Measurements from ENCODE around the gene RASD1. TPM values are rescaled to one million over a fixed set of nuclear protein-coding genes. Genes with fewer than 3 reads are reported as not detected.

RASD1 gene
- total and polyA plus RNA-seq, 2 donors (not counting 1 experiment from before 2014, with no cell fraction given) = 0.34 to 2.6 TPM

DNA sequence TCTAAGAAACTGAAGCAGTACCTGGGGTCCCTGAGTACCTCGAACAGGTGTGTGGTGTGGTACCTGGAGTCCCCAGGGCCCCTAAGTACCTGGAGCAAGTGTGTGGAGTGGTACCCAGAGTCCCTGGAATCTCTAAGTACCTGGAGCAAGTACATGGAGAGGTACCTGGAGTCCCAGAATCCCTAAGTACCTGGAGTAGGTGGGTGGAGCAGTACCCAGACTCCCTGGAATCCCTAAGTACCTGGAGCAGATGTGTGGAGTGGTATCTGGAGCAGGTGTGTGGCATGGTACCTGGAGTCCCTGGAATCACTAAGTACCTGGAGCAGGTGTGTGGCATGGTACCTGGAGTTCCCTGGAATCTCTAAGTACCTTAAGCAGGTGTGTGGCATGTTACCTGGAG is 41.9 kb downstream of the RASD1 start:
- peaks cover 11% of the 10 kb centered on the region for H3K27me3 ChIP-seq (ENCODE audit: control insufficient read depth, insufficient read depth, low read length)
- H3K4me2 ChIP-seq (ENCODE audit: extremely low read depth, insufficient read depth, low read length) = no peak overlapping the region
- no peak for DNase-seq (ENCODE audit: low read depth in 2 of 2)
- H3K9me3 ChIP-seq (ENCODE audit: control insufficient read depth, insufficient read depth, low read depth, low read length) = no peaks in the 10 kb centered on the region
- no peaks in the 10 kb centered on the region for H3K4me1 ChIP-seq (ENCODE audit: control insufficient read depth, extremely low read depth, insufficient read depth, low read length)
- no peaks in the 10 kb centered on the region for H4K20me1 ChIP-seq (ENCODE audit: control insufficient read depth, extremely low read depth, insufficient read depth, low read length)
- no peak overlapping the region for H3K4me3 ChIP-seq (replicated peaks in 1 of 4; ENCODE audit: control extremely low read depth in 1 of 4, insufficient read depth in 1 of 4, low read depth in 3 of 4, low read length in 4 of 4)
- no peaks in the 10 kb centered on the region for H3K79me2 ChIP-seq (ENCODE audit: control insufficient read depth, insufficient read depth, low read length)
- TF ChIP-seq, protein P1, sequence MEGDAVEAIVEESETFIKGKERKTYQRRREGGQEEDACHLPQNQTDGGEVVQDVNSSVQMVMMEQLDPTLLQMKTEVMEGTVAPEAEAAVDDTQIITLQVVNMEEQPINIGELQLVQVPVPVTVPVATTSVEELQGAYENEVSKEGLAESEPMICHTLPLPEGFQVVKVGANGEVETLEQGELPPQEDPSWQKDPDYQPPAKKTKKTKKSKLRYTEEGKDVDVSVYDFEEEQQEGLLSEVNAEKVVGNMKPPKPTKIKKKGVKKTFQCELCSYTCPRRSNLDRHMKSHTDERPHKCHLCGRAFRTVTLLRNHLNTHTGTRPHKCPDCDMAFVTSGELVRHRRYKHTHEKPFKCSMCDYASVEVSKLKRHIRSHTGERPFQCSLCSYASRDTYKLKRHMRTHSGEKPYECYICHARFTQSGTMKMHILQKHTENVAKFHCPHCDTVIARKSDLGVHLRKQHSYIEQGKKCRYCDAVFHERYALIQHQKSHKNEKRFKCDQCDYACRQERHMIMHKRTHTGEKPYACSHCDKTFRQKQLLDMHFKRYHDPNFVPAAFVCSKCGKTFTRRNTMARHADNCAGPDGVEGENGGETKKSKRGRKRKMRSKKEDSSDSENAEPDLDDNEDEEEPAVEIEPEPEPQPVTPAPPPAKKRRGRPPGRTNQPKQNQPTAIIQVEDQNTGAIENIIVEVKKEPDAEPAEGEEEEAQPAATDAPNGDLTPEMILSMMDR (conservative IDR thresholded peaks at IDR 0.05 in 1 of 2, IDR thresholded peaks at IDR 0.05 in 1 of 2; ENCODE audit: low read depth in 1 of 2, low read length in 2 of 2) = no peak
- no peak overlapping the region for H3K27ac ChIP-seq (ENCODE audit: insufficient read depth, low read length)
- H3K36me3 ChIP-seq (ENCODE audit: control insufficient read depth, insufficient read depth, low read length) = no peaks in the 10 kb centered on the region
- no peak overlapping the region for H2AFZ ChIP-seq (ENCODE audit: low read length)
- no peak overlapping the region for H3K9ac ChIP-seq (ENCODE audit: insufficient read depth, low read length)

DNA sequence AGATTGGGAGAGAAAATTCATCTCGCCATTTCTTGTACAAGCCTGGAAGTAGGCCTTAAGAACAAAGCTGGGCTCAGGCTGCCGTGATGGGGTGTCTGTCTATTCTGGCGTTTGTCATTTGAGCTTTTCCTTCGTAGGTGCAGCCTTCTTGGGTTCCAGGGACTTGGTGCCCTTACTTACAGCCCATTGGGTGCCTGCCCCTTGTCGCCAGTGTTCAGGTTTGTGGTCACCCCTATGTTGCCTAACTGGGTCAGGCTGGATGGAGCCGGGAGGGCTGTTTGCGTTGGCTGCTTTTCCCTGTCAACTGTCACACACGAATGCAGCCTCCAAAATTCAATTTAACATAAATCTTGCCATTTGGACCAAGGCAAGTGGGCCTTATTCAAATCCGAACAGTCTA is 43.1 kb downstream of the RASD1 start:
- Histone ChIP-seq H3K4me2 (ENCODE audit: extremely low read depth, insufficient read depth, low read length) (no peak overlapping the region), H4K20me1 (ENCODE audit: control insufficient read depth, extremely low read depth, insufficient read depth, low read length) (no peaks in the 10 kb centered on the region), H3K9ac (ENCODE audit: insufficient read depth, low read length) (no peak overlapping the region), H3K4me1 (ENCODE audit: control insufficient read depth, extremely low read depth, insufficient read depth, low read length) (no peaks in the 10 kb centered on the region), H3K79me2 (ENCODE audit: control insufficient read depth, insufficient read depth, low read length) (no peaks in the 10 kb centered on the region), H3K36me3 (ENCODE audit: control insufficient read depth, insufficient read depth, low read length) (no peaks in the 10 kb centered on the region), H3K27ac (ENCODE audit: insufficient read depth, low read length) (no peak overlapping the region), H3K9me3 (ENCODE audit: control insufficient read depth, insufficient read depth, low read depth, low read length) (no peaks in the 10 kb centered on the region), H3K27me3 (ENCODE audit: control insufficient read depth, insufficient read depth, low read length) (peaks cover 11% of the 10 kb centered on the region), H2AFZ (ENCODE audit: low read length) (no peak overlapping the region), H3K4me3 (replicated peaks in 1 of 4; ENCODE audit: control extremely low read depth in 1 of 4, insufficient read depth in 1 of 4, low read depth in 3 of 4, low read length in 4 of 4) (no peak overlapping the region)
- no peak for DNase-seq (ENCODE audit: low read depth in 2 of 2)
- TF ChIP-seq EZH2 (IDR thresholded peaks at IDR 0.05; ENCODE audit: low read length, missing control alignments) = no peak
- TF ChIP-seq, protein P1 (conservative IDR thresholded peaks at IDR 0.05 in 1 of 2, IDR thresholded peaks at IDR 0.05 in 1 of 2; ENCODE audit: low read depth in 1 of 2, low read length in 2 of 2) = no peak

DNA sequence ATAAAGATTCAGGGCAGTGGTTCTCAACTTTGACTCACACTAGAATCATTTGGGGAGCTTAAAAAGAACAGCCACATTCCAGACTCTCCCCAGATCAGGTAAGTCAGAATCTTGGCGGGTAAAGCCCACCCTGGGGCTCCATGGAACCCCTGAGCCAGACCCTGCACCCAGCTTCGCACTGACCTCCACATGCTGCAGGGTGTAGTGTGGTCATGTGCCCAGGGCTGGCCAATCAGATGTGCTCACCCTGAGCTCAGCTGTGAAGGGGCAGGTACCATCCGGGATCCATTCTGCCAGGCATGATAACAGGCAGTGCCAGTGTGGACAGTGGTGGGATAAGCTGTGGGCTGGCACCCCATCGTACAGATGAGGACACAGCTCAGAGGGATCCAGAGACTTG is 47.5 kb downstream of the RASD1 start:
- Histone ChIP-seq H3K27ac (ENCODE audit: insufficient read depth, low read length) (no peak overlapping the region), H3K79me2 (ENCODE audit: control insufficient read depth, insufficient read depth, low read length) (no peaks in the 10 kb centered on the region), H3K36me3 (ENCODE audit: control insufficient read depth, insufficient read depth, low read length) (no peaks in the 10 kb centered on the region), H3K4me3 (replicated peaks in 1 of 4; ENCODE audit: control extremely low read depth in 1 of 4, insufficient read depth in 1 of 4, low read depth in 3 of 4, low read length in 4 of 4) (no peak overlapping the region), H3K4me1 (ENCODE audit: control insufficient read depth, extremely low read depth, insufficient read depth, low read length) (peaks cover 16% of the 10 kb centered on the region), H4K20me1 (ENCODE audit: control insufficient read depth, extremely low read depth, insufficient read depth, low read length) (no peaks in the 10 kb centered on the region), H3K27me3 (ENCODE audit: control insufficient read depth, insufficient read depth, low read length) (peaks cover 13% of the 10 kb centered on the region), H3K9me3 (ENCODE audit: control insufficient read depth, insufficient read depth, low read depth, low read length) (no peaks in the 10 kb centered on the region), H3K9ac (ENCODE audit: insufficient read depth, low read length) (no peak overlapping the region), H3K4me2 (ENCODE audit: extremely low read depth, insufficient read depth, low read length) (no peak overlapping the region), H2AFZ (ENCODE audit: low read length) (no peak overlapping the region)
- no peak for DNase-seq (ENCODE audit: low read depth in 2 of 2)
- TF ChIP-seq, protein P1 (conservative IDR thresholded peaks at IDR 0.05 in 1 of 2, IDR thresholded peaks at IDR 0.05 in 1 of 2; ENCODE audit: low read depth in 1 of 2, low read length in 2 of 2) = no peak
- no peak for TF ChIP-seq EZH2 (IDR thresholded peaks at IDR 0.05; ENCODE audit: low read length, missing control alignments)
